HepG2 (cell line): Measurements from ENCODE around the gene ACSF3. TPM values are rescaled to one million over a fixed set of nuclear protein-coding genes. Genes with fewer than 3 reads are reported as not detected.
A peak's percentile ranks its signal among the peaks of the same experiment; 100 is the strongest.

Experiments
- ATAC-seq: fragments of 200-7000 bp; cut with Tn5 transposase; 3 replicates; pipeline ENCODE4 v1.9.1; 2020; ENCODE audit warnings: mild to moderate bottlenecking, moderate library complexity
- BruUV-seq: library from RNA; stranded (reverse); fragments of 400-500 nt; replicated peaks from 2 replicates; lab custom pipeline; 2021; lab: Mats Ljungman, UMichigan
- CTCF ChIA-PET: fragments of 300-600 bp; formaldehyde crosslinking; extraction: SDS; loops from one replicate; lab custom pipeline; 2021; ENCODE audit warnings: low total read pairs, inconsistent platforms, low intra/inter-chr PET ratio; lab: Yijun Ruan, JAX
- POLR2A ChIA-PET: fragments of 350-600 bp; sonication (Branson Sonifier 250); formaldehyde crosslinking; loops from one replicate; lab custom pipeline; 2020; ENCODE audit warnings: antibody characterized with exemption, inconsistent platforms; lab: Yijun Ruan, JAX
- DNase-seq: peaks from one replicate; pipeline ENCODE4 v3.0.0-alpha.2; 2015; ENCODE audit warnings: low spot score
- FAIRE-seq: peaks from 3 replicates; lab custom pipeline; 2011; peaks lifted over from hg19 to GRCh38; lab: Jason Lieb, UNC
- H2AFZ ChIP-seq: one replicate; pipeline ENCODE4 v1.6.1; 2011; ENCODE audit warnings: low read length, inconsistent platforms
- H3K27ac ChIP-seq: fragments of 300-600 bp; 3 replicates; pipeline ENCODE4 v1.8.0; 2011; ENCODE audit warnings: mixed run types, mild to moderate bottlenecking, mixed read lengths, low read length, inconsistent platforms; ENCODE audit not compliant: insufficient read depth; ENCODE audit errors: extremely low read length
- H3K27me3 ChIP-seq, 2 experiments: fragments of 200-600 bp in 1 of 2; 2 replicates in 1 of 2; 3 replicates in 1 of 2; pipeline versions ENCODE4 v1.6.0 to v1.8.0; 2011; ENCODE audit warnings: low read length in 2 of 2, mild to moderate bottlenecking in 2 of 2, moderate library complexity in 2 of 2, inconsistent platforms in 1 of 2; ENCODE audit not compliant: insufficient read depth in 2 of 2, control insufficient read depth in 1 of 2
- H3K36me3 ChIP-seq, 2 experiments: fragments of 200-600 bp in 1 of 2; replicated peaks in 1 of 2; 2 replicates in 1 of 2; 3 replicates in 1 of 2; pipeline versions ENCODE4 v1.5.1 to v1.8.0; 2011; ENCODE audit warnings: low read length in 2 of 2, inconsistent platforms in 1 of 2; ENCODE audit not compliant: insufficient read depth in 2 of 2, control insufficient read depth in 1 of 2
- H3K4me1 ChIP-seq: 2 replicates; pipeline ENCODE4 v1.5.1; 2012; ENCODE audit warnings: low read length, inconsistent platforms; ENCODE audit not compliant: insufficient read depth
- H3K4me2 ChIP-seq: 2 replicates; pipeline ENCODE4 v1.6.0; 2011; ENCODE audit warnings: low read depth, low read length, inconsistent platforms
- H3K4me3 ChIP-seq, 3 experiments: fragments of 200-600 bp in 1 of 3; sonication (generic), shearing (Covaris generic) in 1 of 3; replicated peaks in 1 of 3; 2 replicates each; pipeline ENCODE4 v1.5.1; 2011 to 2016; ENCODE audit warnings: low read length in 3 of 3, inconsistent platforms in 2 of 3, low read depth in 2 of 3, mild to moderate bottlenecking in 2 of 3, control low read depth in 1 of 3, mixed read lengths in 1 of 3; ENCODE audit not compliant: insufficient read depth in 1 of 3
- H3K79me2 ChIP-seq: one replicate; pipeline ENCODE4 v1.6.1; 2011; ENCODE audit warnings: low read length, inconsistent platforms; ENCODE audit not compliant: insufficient read depth
- H3K9ac ChIP-seq: 2 replicates; pipeline ENCODE4 v1.6.0; 2011; ENCODE audit warnings: mild to moderate bottlenecking, low read depth, low read length, inconsistent platforms; ENCODE audit not compliant: insufficient read depth
- H3K9me3 ChIP-seq: 2 replicates; pipeline ENCODE4 v1.5.1; 2012; ENCODE audit warnings: mild to moderate bottlenecking, low read length
- H4K20me1 ChIP-seq: 2 replicates; pipeline ENCODE4 v1.6.0; 2011; ENCODE audit warnings: inconsistent platforms, mild to moderate bottlenecking, low read length, moderate library complexity; ENCODE audit not compliant: insufficient read depth
- DPF2 ChIP-seq: sonication (generic); formaldehyde crosslinking; IDR thresholded peaks from 2 replicates; pipeline ENCODE4 v1.4.0; 2020; ENCODE audit warnings: mild to moderate bottlenecking, low read depth, missing genetic modification reagents, borderline replicate concordance
- ETV5 ChIP-seq: IDR thresholded peaks from 2 replicates; pipeline ENCODE4 v1.6.1; 2018; ENCODE audit warnings: missing biosample characterization, missing genetic modification reagents, inconsistent platforms, borderline replicate concordance
- GZF1 ChIP-seq: sonication (generic); formaldehyde crosslinking; IDR thresholded peaks from 2 replicates; pipeline ENCODE4 v1.5.1; 2020; ENCODE audit warnings: mild to moderate bottlenecking, missing genetic modification reagents
- HDAC1 ChIP-seq: sonication (generic); formaldehyde crosslinking; IDR thresholded peaks from 2 replicates; pipeline ENCODE4 v1.5.1; 2020; ENCODE audit warnings: mild to moderate bottlenecking, missing genetic modification reagents
- KDM5B ChIP-seq: sonication (generic); formaldehyde crosslinking; IDR thresholded peaks from 2 replicates; pipeline ENCODE4 v1.4.0; 2020; ENCODE audit warnings: missing genetic modification reagents, mild to moderate bottlenecking, borderline replicate concordance
- MXI1 ChIP-seq: IDR thresholded peaks from 3 replicates; pipeline ENCODE4 v1.6.1; 2012; ENCODE audit warnings: low read depth, low read length, inconsistent platforms, borderline replicate concordance
- NCOA5 ChIP-seq: sonication (generic); formaldehyde crosslinking; IDR thresholded peaks from 2 replicates; pipeline ENCODE4 v1.4.0; 2020; ENCODE audit warnings: missing genetic modification reagents
- NONO ChIP-seq, 2 experiments: fragments of 450-650 bp in 1 of 2; sonication (generic) in 1 of 2; formaldehyde crosslinking in 1 of 2; IDR thresholded peaks in 1 of 2; conservative IDR thresholded peaks in 1 of 2; 2 replicates each; pipeline versions ENCODE4 v1.6.1 to v1.8.0; 2017 to 2022; ENCODE audit warnings: mild to moderate bottlenecking in 1 of 2, missing genetic modification reagents in 1 of 2, moderate library complexity in 1 of 2
- RAD21 ChIP-seq: fragments of 450-650 bp; formaldehyde crosslinking; IDR thresholded peaks from 2 replicates; pipeline ENCODE4 v1.5.0; 2020; ENCODE audit warnings: mild to moderate bottlenecking
- SMAD3 ChIP-seq: sonication (generic); formaldehyde crosslinking; IDR thresholded peaks from 2 replicates; pipeline ENCODE4 v1.4.0; 2020; ENCODE audit warnings: missing genetic modification reagents
- SMYD3 ChIP-seq: sonication (generic); formaldehyde crosslinking; IDR thresholded peaks from 2 replicates; pipeline ENCODE4 v1.8.1; 2023; ENCODE audit warnings: mild to moderate bottlenecking, missing genetic modification reagents
- SP5 ChIP-seq: IDR thresholded peaks from 2 replicates; pipeline ENCODE4 v1.6.1; 2016; ENCODE audit warnings: low read depth, borderline replicate concordance
- TBX2 ChIP-seq: sonication (generic); formaldehyde crosslinking; IDR thresholded peaks from 2 replicates; pipeline ENCODE4 v1.5.0; 2020; ENCODE audit warnings: missing genetic modification reagents, mild to moderate bottlenecking, borderline replicate concordance
- ZFP82 ChIP-seq: sonication (generic); formaldehyde crosslinking; IDR thresholded peaks from 2 replicates; pipeline ENCODE4 v1.5.1; 2020; ENCODE audit warnings: mild to moderate bottlenecking, missing genetic modification reagents, borderline replicate concordance
- ZNF12 ChIP-seq: sonication (generic); formaldehyde crosslinking; IDR thresholded peaks from 2 replicates; pipeline ENCODE4 v1.5.0; 2020; ENCODE audit warnings: missing genetic modification reagents
- ZNF496 ChIP-seq: sonication (generic); formaldehyde crosslinking; IDR thresholded peaks from 2 replicates; pipeline ENCODE4 v1.8.1; 2023; ENCODE audit warnings: mild to moderate bottlenecking, moderate library complexity, missing genetic modification reagents; ENCODE audit not compliant: insufficient replicate concordance
- ZNF605 ChIP-seq: sonication (generic); formaldehyde crosslinking; IDR thresholded peaks from 2 replicates; pipeline ENCODE4 v1.8.0; 2022; ENCODE audit warnings: mild to moderate bottlenecking, missing genetic modification reagents
- ZNF792 ChIP-seq: IDR thresholded peaks from 2 replicates; pipeline ENCODE4 v1.6.1; 2016
- WGBS: methylation state at CpG from one replicate; pipeline ENCODE4 v1.1.6; 2017; ENCODE audit warnings: low lambda C conversion rate; 5-methylcytosine and 5-hydroxymethylcytosine counted together
- in situ Hi-C: cut with HindIII; loops from 2 replicates; pipeline ENCODE4 v1.10.0; 2017; ENCODE audit warnings: low pct_unique_long_range_greater_than_20kb; ENCODE audit not compliant: extremely low pct_ligation_motif_present
- intact Hi-C: fragments of 100-400 bp; cut with micrococcal nuclease; formaldehyde crosslinking; loops from one replicate; pipeline ENCODE4 v1.10.0; 2022; ENCODE audit not compliant: unreplicated experiment
- polyA plus RNA-seq, 8 experiments: library from polyadenylated mRNA; depleted of rRNA in 3 of 8; stranded (reverse) in 7 of 8; unstranded in 1 of 8; fragments of >200 nt; fragmentation: Illumina TruSeq in 4 of 8; extraction: Trizol in 4 of 8; gene quantifications; 2 replicates each; pipeline versions ENCODE4 v1.2.1 to v1.2.3, GENCODE V29; 2011 to 2016; ENCODE audit warnings: low read depth in 4 of 8, missing spikeins in 1 of 8, mixed read lengths in 1 of 8; ENCODE audit not compliant: insufficient read depth in 1 of 8
- total RNA-seq, 5 experiments: library from RNA; depleted of rRNA; stranded (reverse); fragments of >200 nt; fragmentation: Illumina TruSeq; extraction: Trizol; gene quantifications; 2 replicates each; pipeline ENCODE4 v1.2.3, GENCODE V29; 2016; ENCODE audit warnings: low read depth in 1 of 5
- TF ChIP-seq, protein P1 (sequence below): sonication (generic); formaldehyde crosslinking; IDR thresholded peaks from 2 replicates; pipeline ENCODE4 v1.4.0; 2020; ENCODE audit warnings: missing genetic modification reagents

Gene ACSF3
- total and polyA plus RNA-seq, 2 of the 13 experiments (the other 11 are each of a cell fraction or from before 2014, with no cell fraction given): 14.9 to 30.6 TPM

DNA sequence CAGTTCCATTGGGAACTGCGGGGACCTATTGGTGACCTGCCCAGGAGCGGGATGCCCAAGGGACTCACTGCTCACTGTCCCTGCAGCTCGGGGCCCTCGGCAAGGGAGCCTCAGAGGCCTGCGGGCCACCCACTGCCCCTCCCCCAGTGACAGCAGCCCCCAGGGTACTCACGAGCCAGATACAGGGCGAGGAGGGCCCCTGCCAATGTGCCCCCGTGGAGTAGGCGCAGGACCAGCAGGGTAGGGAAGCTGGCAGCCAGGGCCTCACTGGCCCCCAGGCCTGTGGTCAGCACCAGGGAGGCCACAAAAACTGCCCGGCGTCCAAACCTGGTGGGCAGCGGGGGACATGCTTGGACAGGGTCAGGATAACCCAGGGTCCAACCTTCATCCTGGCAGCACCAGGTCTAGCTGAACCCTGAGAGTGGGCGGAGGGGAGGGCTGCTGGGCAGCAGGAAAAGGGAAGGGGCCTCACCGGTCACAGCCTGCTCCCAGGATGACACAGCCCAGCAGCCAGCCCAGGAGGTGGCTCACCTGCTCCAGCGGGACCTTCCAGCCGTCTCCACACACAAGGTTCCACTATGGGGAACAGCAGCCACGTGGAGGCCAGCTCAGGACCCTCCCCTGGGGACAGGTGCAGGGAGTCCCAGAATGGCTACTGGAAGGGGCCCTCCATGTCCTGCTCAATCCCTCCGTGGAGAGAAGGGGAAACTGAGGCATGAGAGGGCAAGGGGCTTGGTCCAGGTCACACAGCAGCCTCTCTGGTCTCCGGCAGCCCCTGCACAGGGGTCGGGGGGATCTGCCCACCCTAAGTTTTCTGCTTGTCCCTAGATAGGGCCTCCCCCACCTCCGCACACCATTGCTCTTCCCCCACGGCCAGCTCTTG, 105.8 kb downstream of the ACSF3 start:
- H3K4me1 ChIP-seq: peaks cover 37% of the 10 kb centered on the region
- ChIA-PET POLR2A (interaction anchor here (1.0 to 4.2 kb wide), 10 partner anchors 8 to 415 kb away, joined by 3 to 44 read pairs (median 10); partner anchors contain the start of genes CDH15 and ZNF778), CTCF (no interaction called here)
- peak overlapping the region; percentile 98 for H3K4me2 ChIP-seq
- H2AFZ ChIP-seq: no peak overlapping the region
- H3K27ac ChIP-seq: peak overlapping the region; percentile 82
- WGBS: 22% methylated on average over 11 of the region's 22 CpGs
- intact Hi-C loops (loop anchor here (2.0 kb wide), 1 partner anchor 15 kb away; no protein-coding TSS in a partner anchor), in situ Hi-C loops (no loop called here)
- BruUV-seq: no TSS peak
- H4K20me1 ChIP-seq: no peaks in the 10 kb centered on the region
- peak overlapping the region; percentile 62 to 99 (median 92) for H3K4me3 ChIP-seq
- no peaks in the 10 kb centered on the region for H3K9me3 ChIP-seq
- no peak for DNase-seq
- peak overlapping the region; percentile 92 for H3K9ac ChIP-seq
- ATAC-seq: peak; percentile 5
- peaks cover 19% of the 10 kb centered on the region for H3K79me2 ChIP-seq
- H3K27me3 ChIP-seq: no peaks in the 10 kb centered on the region; a peak in 1 of 5 replicates
- no peak for FAIRE-seq
- peaks cover 0 to 3% of the 10 kb centered on the region in 2 experiments; a peak in 1 of 5 replicates for H3K36me3 ChIP-seq
- TF ChIP-seq TBX2: no peak
- 0 out of 2 replicates have a peak, but pooled peaks have one; percentile 5 for TF ChIP-seq RAD21 (CRISPR knock-in tag)
- TF ChIP-seq NONO (IDR thresholded peaks at IDR 0.05): no peak
- TF ChIP-seq NONO (CRISPR knock-in tag; conservative IDR thresholded peaks at IDR 0.05): peak; percentile 28; the same call in 1 of the 2 replicates
- no peak for TF ChIP-seq DPF2 (CRISPR knock-in tag)
- no peak for TF ChIP-seq MXI1
- no peak for TF ChIP-seq ZNF792 (CRISPR knock-in tag)
- TF ChIP-seq ZNF12 (CRISPR knock-in tag): no peak
- TF ChIP-seq HDAC1 (CRISPR knock-in tag): peak; percentile 1; the same call in 1 of the 2 replicates
- TF ChIP-seq, protein P1, sequence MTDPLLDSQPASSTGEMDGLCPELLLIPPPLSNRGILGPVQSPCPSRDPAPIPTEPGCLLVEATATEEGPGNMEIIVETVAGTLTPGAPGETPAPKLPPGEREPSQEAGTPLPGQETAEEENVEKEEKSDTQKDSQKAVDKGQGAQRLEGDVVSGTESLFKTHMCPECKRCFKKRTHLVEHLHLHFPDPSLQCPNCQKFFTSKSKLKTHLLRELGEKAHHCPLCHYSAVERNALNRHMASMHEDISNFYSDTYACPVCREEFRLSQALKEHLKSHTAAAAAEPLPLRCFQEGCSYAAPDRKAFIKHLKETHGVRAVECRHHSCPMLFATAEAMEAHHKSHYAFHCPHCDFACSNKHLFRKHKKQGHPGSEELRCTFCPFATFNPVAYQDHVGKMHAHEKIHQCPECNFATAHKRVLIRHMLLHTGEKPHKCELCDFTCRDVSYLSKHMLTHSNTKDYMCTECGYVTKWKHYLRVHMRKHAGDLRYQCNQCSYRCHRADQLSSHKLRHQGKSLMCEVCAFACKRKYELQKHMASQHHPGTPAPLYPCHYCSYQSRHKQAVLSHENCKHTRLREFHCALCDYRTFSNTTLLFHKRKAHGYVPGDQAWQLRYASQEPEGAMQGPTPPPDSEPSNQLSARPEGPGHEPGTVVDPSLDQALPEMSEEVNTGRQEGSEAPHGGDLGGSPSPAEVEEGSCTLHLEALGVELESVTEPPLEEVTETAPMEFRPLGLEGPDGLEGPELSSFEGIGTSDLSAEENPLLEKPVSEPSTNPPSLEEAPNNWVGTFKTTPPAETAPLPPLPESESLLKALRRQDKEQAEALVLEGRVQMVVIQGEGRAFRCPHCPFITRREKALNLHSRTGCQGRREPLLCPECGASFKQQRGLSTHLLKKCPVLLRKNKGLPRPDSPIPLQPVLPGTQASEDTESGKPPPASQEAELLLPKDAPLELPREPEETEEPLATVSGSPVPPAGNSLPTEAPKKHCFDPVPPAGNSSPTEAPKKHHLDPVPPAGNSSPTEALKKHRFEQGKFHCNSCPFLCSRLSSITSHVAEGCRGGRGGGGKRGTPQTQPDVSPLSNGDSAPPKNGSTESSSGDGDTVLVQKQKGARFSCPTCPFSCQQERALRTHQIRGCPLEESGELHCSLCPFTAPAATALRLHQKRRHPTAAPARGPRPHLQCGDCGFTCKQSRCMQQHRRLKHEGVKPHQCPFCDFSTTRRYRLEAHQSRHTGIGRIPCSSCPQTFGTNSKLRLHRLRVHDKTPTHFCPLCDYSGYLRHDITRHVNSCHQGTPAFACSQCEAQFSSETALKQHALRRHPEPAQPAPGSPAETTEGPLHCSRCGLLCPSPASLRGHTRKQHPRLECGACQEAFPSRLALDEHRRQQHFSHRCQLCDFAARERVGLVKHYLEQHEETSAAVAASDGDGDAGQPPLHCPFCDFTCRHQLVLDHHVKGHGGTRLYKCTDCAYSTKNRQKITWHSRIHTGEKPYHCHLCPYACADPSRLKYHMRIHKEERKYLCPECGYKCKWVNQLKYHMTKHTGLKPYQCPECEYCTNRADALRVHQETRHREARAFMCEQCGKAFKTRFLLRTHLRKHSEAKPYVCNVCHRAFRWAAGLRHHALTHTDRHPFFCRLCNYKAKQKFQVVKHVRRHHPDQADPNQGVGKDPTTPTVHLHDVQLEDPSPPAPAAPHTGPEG (CRISPR knock-in tag): no peak
- no peak for TF ChIP-seq SP5
- no peak for TF ChIP-seq SMAD3 (CRISPR knock-in tag)
- no peak; the same call in 1 of the 2 replicates for TF ChIP-seq ZFP82 (CRISPR knock-in tag)
- TF ChIP-seq SMYD3 (CRISPR knock-in tag): no peak
- TF ChIP-seq ETV5 (CRISPR knock-in tag): peak; percentile 17; the same call in 1 of the 2 replicates
- TF ChIP-seq GZF1 (CRISPR knock-in tag): no peak
- no peak for TF ChIP-seq ZNF496 (CRISPR knock-in tag)
- 0 out of 2 replicates have a peak, but pooled peaks have one; percentile 43 for TF ChIP-seq NCOA5 (CRISPR knock-in tag)
- no peak for TF ChIP-seq ZNF605 (CRISPR knock-in tag)
- no peak for TF ChIP-seq KDM5B (CRISPR knock-in tag)
